ENCODE measurements around the gene JUP. TPM values are rescaled to one million over a fixed set of nuclear protein-coding genes. Genes with fewer than 3 reads are reported as not detected.
A peak's percentile ranks its signal among the peaks of the same experiment; 100 is the strongest.

JUP gene
- total and polyA plus RNA-seq, 10 of the 15 experiments (the other 5 are each of a cell fraction or from before 2014, with no cell fraction given): 1.5 to 36.3 (median 11.6) TPM

DNA sequence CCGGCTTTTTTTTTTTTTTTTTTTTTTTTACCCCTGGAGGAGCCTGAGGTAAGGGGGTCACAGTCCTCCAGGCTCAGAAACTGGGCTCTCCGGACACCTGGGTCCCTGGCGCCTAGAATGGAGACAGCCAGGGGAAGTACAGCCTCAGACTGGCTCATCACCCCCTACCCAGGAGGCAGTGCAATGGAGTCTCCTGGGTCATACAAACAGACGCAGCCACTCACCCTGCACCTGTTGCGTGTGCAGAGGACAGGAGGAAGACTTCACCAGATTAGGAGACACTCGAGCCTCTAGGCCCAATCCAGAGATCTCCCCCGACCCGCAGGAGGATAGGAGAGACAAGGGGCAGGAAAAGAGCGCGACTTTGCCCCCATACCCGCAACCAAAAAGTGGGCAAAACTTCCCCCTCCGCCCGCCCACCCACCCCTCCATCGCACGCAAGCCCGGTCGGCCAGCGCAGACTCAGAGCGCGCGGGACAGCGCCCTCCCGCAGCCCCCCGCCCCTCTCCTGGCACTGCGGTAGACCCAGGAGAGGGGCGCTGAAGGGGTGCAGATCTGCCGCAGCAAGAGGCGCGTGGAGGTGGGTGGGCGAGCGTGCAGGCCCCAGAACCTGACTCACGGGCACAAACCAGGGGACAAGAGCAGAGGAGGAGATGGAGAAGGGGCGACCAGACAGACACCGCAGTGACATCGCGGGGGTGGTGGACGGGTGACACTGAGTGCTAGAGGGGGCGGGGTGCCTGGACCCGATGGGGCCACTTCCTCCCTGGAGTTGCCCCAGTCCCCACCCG, 53.0 kb downstream of the JUP start:
- peaks cover 8 to 13% of the 10 kb centered on the region in 2 experiments; a peak in 3 of 4 replicates for H3K27me3 ChIP-seq (replicated peaks in 1 of 2; ENCODE audit: control insufficient read depth in 2 of 2, insufficient read depth in 2 of 2, low read length in 1 of 2)
- intact Hi-C loops (cut with micrococcal nuclease; ENCODE audit: unreplicated experiment) (no loop called here), in situ Hi-C loops (cut with MboI) (no loop called here)
- no peak for DNase-seq (ENCODE audit: low read depth, low spot score)
- CTCF ChIA-PET: interaction anchor here (1.2 kb wide), 1 partner anchor 226 kb away, joined by 5 read pairs; no protein-coding TSS in a partner anchor
- no peak overlapping the region for H3K4me3 ChIP-seq
- POLR2A ChIA-PET: no interaction called here
- TF ChIP-seq EGR1 (IDR thresholded peaks at IDR 0.05; ENCODE audit: borderline replicate concordance in 1 of 2, low read depth in 2 of 2, low read length in 2 of 2) (0 out of 3 replicates have a peak, but pooled peaks of 1 of the 2 experiments have one; percentile 7), PAX8 (IDR thresholded peaks at IDR 0.05) (no peak)
- ATAC-seq: no peak
- SMC1A ChIA-PET (ENCODE audit: uncharacterized antibody, unreplicated experiment): no interaction called here
- peaks cover 3% of the 10 kb centered on the region; the same call in 1 of the 2 replicates for H3K4me1 ChIP-seq (ENCODE audit: control insufficient read depth, insufficient read depth, low read length)
- RAD21 ChIA-PET (ENCODE audit: unreplicated experiment): interaction anchor here (0.6 kb wide), 1 partner anchor 43 kb away, joined by 4 read pairs; no protein-coding TSS in a partner anchor
- no peaks in the 10 kb centered on the region for H3K79me2 ChIP-seq (ENCODE audit: control insufficient read depth, insufficient read depth, low read length)
- no peak overlapping the region for H2AFZ ChIP-seq (ENCODE audit: control insufficient read depth, low read depth, low read length)
- no peak overlapping the region for H3K9ac ChIP-seq (ENCODE audit: control insufficient read depth, insufficient read depth, low read length)
- no peak for FAIRE-seq
- WGBS (ENCODE audit: insufficient coverage, insufficient replicate concordance, low lambda C conversion rate, missing lambda C conversion rate): 23% methylated on average over 25 of the region's 40 CpGs
- no peak overlapping the region for H3K4me2 ChIP-seq (ENCODE audit: control insufficient read depth, insufficient read depth)
- H3K36me3 ChIP-seq (ENCODE audit: control insufficient read depth in 2 of 2, insufficient read depth in 2 of 2, low read length in 1 of 2): no peaks in the 10 kb centered on the region
- no peaks in the 10 kb centered on the region for H4K20me1 ChIP-seq (ENCODE audit: control insufficient read depth, insufficient read depth)
- H3K9me3 ChIP-seq (replicated peaks; ENCODE audit: control insufficient read depth, insufficient read depth, low read length): no peaks in the 10 kb centered on the region
- H3K27ac ChIP-seq (ENCODE audit: control insufficient read depth, insufficient read depth): no peak overlapping the region
- no TSS peak for BruUV-seq (replicated peaks)

GRCh38 chr17:41731836-41732235, 54.7 kb downstream of the JUP start:
- POLR2A ChIA-PET: no interaction called here
- 30% methylated on average over 3 of the region's 3 CpGs for WGBS (ENCODE audit: insufficient coverage, insufficient replicate concordance, low lambda C conversion rate, missing lambda C conversion rate)
- in situ Hi-C loops (cut with MboI): no loop called here
- no peak for TF ChIP-seq GABPA (IDR thresholded peaks at IDR 0.05; ENCODE audit: low read depth)
- TF ChIP-seq JUNB (IDR thresholded peaks at IDR 0.05): no peak
- TF ChIP-seq SREBF1 (IDR thresholded peaks at IDR 0.05; ENCODE audit: low read length): no peak
- no peak for TF ChIP-seq MAX (IDR thresholded peaks at IDR 0.05; ENCODE audit: low read depth, low read length)
- TF ChIP-seq RAD51 (IDR thresholded peaks at IDR 0.05): no peak
- TF ChIP-seq, protein P1, sequence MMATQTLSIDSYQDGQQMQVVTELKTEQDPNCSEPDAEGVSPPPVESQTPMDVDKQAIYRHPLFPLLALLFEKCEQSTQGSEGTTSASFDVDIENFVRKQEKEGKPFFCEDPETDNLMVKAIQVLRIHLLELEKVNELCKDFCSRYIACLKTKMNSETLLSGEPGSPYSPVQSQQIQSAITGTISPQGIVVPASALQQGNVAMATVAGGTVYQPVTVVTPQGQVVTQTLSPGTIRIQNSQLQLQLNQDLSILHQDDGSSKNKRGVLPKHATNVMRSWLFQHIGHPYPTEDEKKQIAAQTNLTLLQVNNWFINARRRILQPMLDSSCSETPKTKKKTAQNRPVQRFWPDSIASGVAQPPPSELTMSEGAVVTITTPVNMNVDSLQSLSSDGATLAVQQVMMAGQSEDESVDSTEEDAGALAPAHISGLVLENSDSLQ (IDR thresholded peaks at IDR 0.05): no peak
- TF ChIP-seq CBFB (IDR thresholded peaks at IDR 0.05; ENCODE audit: low read depth): no peak
- no peak for TF ChIP-seq YBX1 (IDR thresholded peaks at IDR 0.05)
- TF ChIP-seq BHLHE40 (IDR thresholded peaks at IDR 0.05; ENCODE audit: borderline replicate concordance in 1 of 2, low read depth in 2 of 2, low read length in 1 of 2): no peak
- no peak for TF ChIP-seq SPI1 (IDR thresholded peaks at IDR 0.05; ENCODE audit: borderline replicate concordance, insufficient read depth, low read depth, low read length)
- no peak for TF ChIP-seq ATF2 (IDR thresholded peaks at IDR 0.05; ENCODE audit: low read length)
- TF ChIP-seq TCF7 (IDR thresholded peaks at IDR 0.05; ENCODE audit: borderline replicate concordance): no peak
- no peak for TF ChIP-seq SIN3A (IDR thresholded peaks at IDR 0.05; ENCODE audit: low read depth, low read length)

More at GRCh38 chr17:41731836-41732235, 54.7 kb downstream of the JUP start:
- Histone ChIP-seq H3K27ac (ENCODE audit: control insufficient read depth, insufficient read depth) (no peak overlapping the region), H2AFZ (ENCODE audit: control insufficient read depth, low read depth, low read length) (no peak overlapping the region), H3K4me2 (ENCODE audit: control insufficient read depth, insufficient read depth) (no peak overlapping the region), H3K4me1 (ENCODE audit: control insufficient read depth, insufficient read depth, low read length) (no peaks in the 10 kb centered on the region), H3K27me3 (replicated peaks in 1 of 2; ENCODE audit: control insufficient read depth in 2 of 2, insufficient read depth in 2 of 2, low read length in 1 of 2) (peaks cover 5 to 13% of the 10 kb centered on the region in 2 experiments; a peak in 3 of 4 replicates), H3K36me3 (ENCODE audit: control insufficient read depth in 2 of 2, insufficient read depth in 2 of 2, low read length in 1 of 2) (no peaks in the 10 kb centered on the region), H3K9ac (ENCODE audit: control insufficient read depth, insufficient read depth, low read length) (no peak overlapping the region), H3K79me2 (ENCODE audit: control insufficient read depth, insufficient read depth, low read length) (no peaks in the 10 kb centered on the region), H4K20me1 (ENCODE audit: control insufficient read depth, insufficient read depth) (no peaks in the 10 kb centered on the region), H3K4me3 (no peak overlapping the region), H3K9me3 (replicated peaks; ENCODE audit: control insufficient read depth, insufficient read depth, low read length) (no peaks in the 10 kb centered on the region)
- FAIRE-seq (no peak), ATAC-seq (no peak), DNase-seq (ENCODE audit: low read depth, low spot score) (no peak)
- CTCF ChIA-PET: interaction anchor here (0.6 to 1.6 kb wide), 2 partner anchors 70 to 830 kb away, joined by 3 to 6 read pairs; no protein-coding TSS in a partner anchor
- SMC1A ChIA-PET (ENCODE audit: uncharacterized antibody, unreplicated experiment): no interaction called here
- BruUV-seq (replicated peaks): no TSS peak
- intact Hi-C loops (cut with micrococcal nuclease; ENCODE audit: unreplicated experiment): no loop called here
- RAD21 ChIA-PET (ENCODE audit: unreplicated experiment): interaction anchor here (0.5 kb wide), 1 partner anchor 67 kb away, joined by 3 read pairs; no protein-coding TSS in a partner anchor

Measured in GM12878 (cell line).